Measurements from ENCODE around the gene TNKS2. TPM values are rescaled to one million over a fixed set of nuclear protein-coding genes. Genes with fewer than 3 reads are reported as not detected.

The TNKS2 gene
- total RNA-seq, 2 experiments from 2014 or later = 47.8 to 50.4 TPM

- no peak for DNase-seq
- intact Hi-C loops (cut with DNase I, micrococcal nuclease) = no loop called here
Measured at GRCh38 chr10:91771907-91772306, 26.3 kb upstream of the TNKS2 start.

GRCh38 chr10:91772461-91772860 lies 25.8 kb upstream of the TNKS2 start:
- ChIA-PET CTCF (no interaction called here), POLR2A (no interaction called here)
- no peaks in the 10 kb centered on the region for H3K4me1 ChIP-seq (ENCODE audit: insufficient read depth, low read length)
- peaks cover 4 to 17% of the 10 kb centered on the region in 2 experiments for H3K27me3 ChIP-seq (ENCODE audit: control insufficient read depth in 1 of 2, insufficient read depth in 2 of 2, low read length in 2 of 2)
- H3K4me3 ChIP-seq (ENCODE audit: low read length) = no peak overlapping the region
- H3K27me3 Mint-ChIP-seq = peaks cover 16% of the 10 kb centered on the region
- TF ChIP-seq CTCF (IDR thresholded peaks at IDR 0.05) = no peak
- no peak overlapping the region for H3K4me3 Mint-ChIP-seq
- H3K36me3 Mint-ChIP-seq (ENCODE audit: low read depth) = no peaks in the 10 kb centered on the region
- no peaks in the 10 kb centered on the region for H3K9me3 Mint-ChIP-seq
- no peak overlapping the region for H3K27ac Mint-ChIP-seq
- DNase-seq (no peak), ATAC-seq (ENCODE audit: poor library complexity) (no peak)
- H3K4me1 Mint-ChIP-seq (ENCODE audit: low read depth) = no peaks in the 10 kb centered on the region
- no peaks in the 10 kb centered on the region for H3K36me3 ChIP-seq (ENCODE audit: insufficient read depth, low read length)
- intact Hi-C loops (cut with DNase I, micrococcal nuclease) = no loop called here
- H3K27ac ChIP-seq (ENCODE audit: low read depth in 1 of 2, low read length in 2 of 2) = no peak overlapping the region
- H3K9me3 ChIP-seq (ENCODE audit: control insufficient read depth in 1 of 2, insufficient read depth in 1 of 2, low read length in 2 of 2) = no peaks in the 10 kb centered on the region

More at GRCh38 chr10:91771907-91772306, 26.3 kb upstream of the TNKS2 start:
- no peak for ATAC-seq (ENCODE audit: poor library complexity)
- Mint-ChIP-seq H3K4me3 (no peak overlapping the region), H3K27me3 (peaks cover 16% of the 10 kb centered on the region), H3K9me3 (no peaks in the 10 kb centered on the region), H3K36me3 (ENCODE audit: low read depth) (no peaks in the 10 kb centered on the region), H3K27ac (no peak overlapping the region), H3K4me1 (ENCODE audit: low read depth) (no peaks in the 10 kb centered on the region)
- no peak for TF ChIP-seq CTCF (IDR thresholded peaks at IDR 0.05)
- H3K27ac ChIP-seq (ENCODE audit: low read depth in 1 of 2, low read length in 2 of 2) = no peak overlapping the region
- ChIA-PET POLR2A (no interaction called here), CTCF (no interaction called here)
- H3K36me3 ChIP-seq (ENCODE audit: insufficient read depth, low read length) = no peaks in the 10 kb centered on the region
- H3K4me1 ChIP-seq (ENCODE audit: insufficient read depth, low read length) = no peaks in the 10 kb centered on the region
- no peak overlapping the region for H3K4me3 ChIP-seq (ENCODE audit: low read length)
- no peaks in the 10 kb centered on the region for H3K9me3 ChIP-seq (ENCODE audit: control insufficient read depth in 1 of 2, insufficient read depth in 1 of 2, low read length in 2 of 2)
- peaks cover 4 to 17% of the 10 kb centered on the region in 2 experiments for H3K27me3 ChIP-seq (ENCODE audit: control insufficient read depth in 1 of 2, insufficient read depth in 2 of 2, low read length in 2 of 2)

- Histone ChIP-seq H3K4me3 (ENCODE audit: low read length) (no peak overlapping the region), H3K9me3 (ENCODE audit: control insufficient read depth in 1 of 2, insufficient read depth in 1 of 2, low read length in 2 of 2) (no peaks in the 10 kb centered on the region), H3K36me3 (ENCODE audit: insufficient read depth, low read length) (no peaks in the 10 kb centered on the region), H3K27me3 (ENCODE audit: control insufficient read depth in 1 of 2, insufficient read depth in 2 of 2, low read length in 2 of 2) (peaks cover 4 to 17% of the 10 kb centered on the region in 2 experiments), H3K4me1 (ENCODE audit: insufficient read depth, low read length) (no peaks in the 10 kb centered on the region), H3K27ac (ENCODE audit: low read depth in 1 of 2, low read length in 2 of 2) (no peak overlapping the region)
- TF ChIP-seq CTCF (IDR thresholded peaks at IDR 0.05) = no peak
- Mint-ChIP-seq H3K9me3 (no peaks in the 10 kb centered on the region), H3K27me3 (peaks cover 20% of the 10 kb centered on the region), H3K36me3 (ENCODE audit: low read depth) (no peaks in the 10 kb centered on the region), H3K4me1 (ENCODE audit: low read depth) (no peaks in the 10 kb centered on the region), H3K4me3 (no peak overlapping the region), H3K27ac (no peak overlapping the region)
- DNase-seq = no peak
- intact Hi-C loops (cut with DNase I, micrococcal nuclease) = no loop called here
- ATAC-seq (ENCODE audit: poor library complexity) = no peak
- ChIA-PET POLR2A (no interaction called here), CTCF (no interaction called here)
Measured at GRCh38 chr10:91772869-91773268, 25.4 kb upstream of the TNKS2 start.
